AG04450 (cell line): ENCODE measurements around the gene LHFPL6. TPM values are rescaled to one million over a fixed set of nuclear protein-coding genes. Genes with fewer than 3 reads are reported as not detected.
"Not testable (repeated sequence)": the region's sequence is repeated elsewhere in the genome, so short reads cannot be mapped to it uniquely, and the experiment has no call there.

Experiments used
- CTCF ChIA-PET: fragments of 300-600, 350-600 bp; formaldehyde crosslinking; extraction: SDS; loops from one replicate; lab custom pipeline; 2022; ENCODE audit warnings: antibody characterized with exemption, inconsistent platforms; lab: Charles Lee
- POLR2A ChIA-PET: fragments of 350-600 bp; formaldehyde crosslinking; extraction: SDS; loops from one replicate; lab custom pipeline; 2021; ENCODE audit warnings: antibody characterized with exemption, inconsistent platforms; lab: Yijun Ruan, JAX
- DNase-seq: peaks from one replicate; pipeline ENCODE4 v3.0.0-alpha.2; 2011; ENCODE audit warnings: low read depth, low spot score
- H3K27ac ChIP-seq: one replicate; pipeline ENCODE4 v1.5.1; 2012; ENCODE audit warnings: low read depth, low read length, control low read depth
- H3K27me3 ChIP-seq: one replicate; pipeline ENCODE4 v1.6.0; 2012; ENCODE audit warnings: low read length; ENCODE audit not compliant: control insufficient read depth, insufficient read depth
- H3K4me3 ChIP-seq: 2 replicates; pipeline ENCODE4 v1.5.1; 2011; ENCODE audit warnings: mild to moderate bottlenecking, low read depth, low read length, control low read depth
- H3K9me3 ChIP-seq: 2 replicates; pipeline ENCODE4 v1.5.1; 2012; ENCODE audit warnings: low read length; ENCODE audit not compliant: control insufficient read depth, insufficient read depth
- CTCF ChIP-seq: IDR thresholded peaks from 2 replicates; pipeline ENCODE4 v1.5.1; 2011; ENCODE audit warnings: low read depth, low read length, control low read depth, inconsistent platforms
- polyA plus RNA-seq: library from polyadenylated mRNA; depleted of rRNA; stranded (reverse); fragments of >200 nt; gene quantifications from 2 replicates; pipeline ENCODE4 v1.2.3, GENCODE V29; 2011

The LHFPL6 gene
- polyA plus RNA-seq, 1 experiment = 40.3 TPM

GRCh38 chr13:39347926-39348901 is 254.8 kb downstream of the LHFPL6 start:
- TF ChIP-seq CTCF = no peak
- no peak for DNase-seq
- H3K27ac ChIP-seq = no peak overlapping the region
- no peaks in the 10 kb centered on the region for H3K9me3 ChIP-seq
- no peaks in the 10 kb centered on the region for H3K27me3 ChIP-seq
- ChIA-PET CTCF (interaction anchor here (0.6 kb wide), 1 partner anchor 77 kb away, joined by 4 read pairs; no protein-coding TSS in a partner anchor), POLR2A (no interaction called here)
- no peak overlapping the region for H3K4me3 ChIP-seq

- ChIA-PET CTCF (interaction anchor here (0.8 kb wide), 1 partner anchor 266 kb away, joined by 3 read pairs; no protein-coding TSS in a partner anchor), POLR2A (no interaction called here)
These were observed 257.0 kb downstream of the LHFPL6 start for GRCh38 chr13:39345982-39346381.

GRCh38 chr13:39341251-39341650 is 261.7 kb downstream of the LHFPL6 start:
- POLR2A ChIA-PET = no interaction called here
- Histone ChIP-seq H3K27me3 (no peaks in the 10 kb centered on the region), H3K9me3 (no peaks in the 10 kb centered on the region), H3K27ac (no peak overlapping the region), H3K4me3 (no peak overlapping the region)
- no peak for TF ChIP-seq CTCF
- no peak for DNase-seq
- CTCF ChIA-PET = interaction anchor here (0.6 to 1.7 kb wide), 5 partner anchors 29 to 275 kb away, joined by 3 to 10 read pairs (median 4); no protein-coding TSS in a partner anchor

More at GRCh38 chr13:39345982-39346381, 257.0 kb downstream of the LHFPL6 start:
- no peak overlapping the region for H3K4me3 ChIP-seq
- no peaks in the 10 kb centered on the region for H3K27me3 ChIP-seq
- no peak for TF ChIP-seq CTCF
- H3K27ac ChIP-seq = no peak overlapping the region
- no peaks in the 10 kb centered on the region for H3K9me3 ChIP-seq
- DNase-seq = no peak

- not testable (repeated sequence) for H3K27me3 ChIP-seq, H3K9me3 ChIP-seq, H3K27ac ChIP-seq, DNase-seq, H3K4me3 ChIP-seq
- ChIA-PET POLR2A (interaction anchor here (0.6 kb wide), 1 partner anchor 96 kb away, joined by 3 read pairs; no protein-coding TSS in a partner anchor), CTCF (interaction anchor here (1.2 kb wide), 1 partner anchor 264 kb away, joined by 3 read pairs; the partner anchor contains the start of gene LHFPL6)
These were observed 264.9 kb downstream of the LHFPL6 start for GRCh38 chr13:39338114-39338513.

GRCh38 chr13:39336937-39337336 is 266.1 kb downstream of the LHFPL6 start:
- no peak for TF ChIP-seq CTCF
- CTCF ChIA-PET = interaction anchor here (1.2 kb wide), 1 partner anchor 265 kb away, joined by 3 read pairs; the partner anchor contains the start of gene LHFPL6

More at GRCh38 chr13:39336937-39337336, 266.1 kb downstream of the LHFPL6 start:
- DNase-seq = no peak
- Histone ChIP-seq H3K4me3 (no peak overlapping the region), H3K9me3 (no peaks in the 10 kb centered on the region), H3K27me3 (no peaks in the 10 kb centered on the region), H3K27ac (no peak overlapping the region)
- POLR2A ChIA-PET = no interaction called here
